H1 (cell line): ENCODE measurements around the gene FGF14. TPM values are rescaled to one million over a fixed set of nuclear protein-coding genes. Genes with fewer than 3 reads are reported as not detected.

Experiments
- CTCF ChIA-PET: fragments of 300-600 bp; sonication (Branson Sonifier 250); formaldehyde crosslinking; loops from one replicate; lab custom pipeline; 2021; ENCODE audit not compliant: partially characterized antibody; lab: Charles Lee
- POLR2A ChIA-PET: fragments of 300-600 bp; sonication (Branson Sonifier 250); formaldehyde crosslinking; loops from one replicate; lab custom pipeline; 2021; ENCODE audit warnings: inconsistent platforms; ENCODE audit not compliant: partially characterized antibody; lab: Charles Lee
- DNase-seq, 2 experiments: peaks; one replicate each; pipeline versions ENCODE4 v3.0.0 to v3.0.0-alpha.2; 2010 to 2022; ENCODE audit warnings: low spot score in 2 of 2, low read depth in 1 of 2, mixed read lengths in 1 of 2
- FAIRE-seq: peaks from 2 replicates; lab custom pipeline; 2011; peaks lifted over from hg19 to GRCh38; lab: Jason Lieb, UNC
- H2AFZ ChIP-seq: 2 replicates; pipeline ENCODE4 v1.8.1; 2012; ENCODE audit warnings: low read length, inconsistent platforms
- H2AK5ac ChIP-seq: 2 replicates; pipeline ENCODE4 v1.6.1; 2013; ENCODE audit warnings: low read depth, low read length
- H2BK120ac ChIP-seq: replicated peaks from 2 replicates; pipeline ENCODE3; 2013; ENCODE audit warnings: low read depth, low read length, inconsistent platforms
- H2BK12ac ChIP-seq: 2 replicates; pipeline ENCODE4 v1.6.1; 2013; ENCODE audit warnings: low read depth, low read length
- H2BK15ac ChIP-seq: 2 replicates; pipeline ENCODE4 v1.6.1; 2013; ENCODE audit warnings: low read length
- H2BK20ac ChIP-seq: 2 replicates; pipeline ENCODE4 v1.6.1; 2013; ENCODE audit warnings: low read length
- H2BK5ac ChIP-seq: 2 replicates; pipeline ENCODE4 v1.6.1; 2013; ENCODE audit warnings: low read depth, low read length
- H3K14ac ChIP-seq: 2 replicates; pipeline ENCODE4 v1.6.1; 2013; ENCODE audit warnings: inconsistent platforms; ENCODE audit not compliant: insufficient read length
- H3K18ac ChIP-seq: 2 replicates; pipeline ENCODE4 v1.6.1; 2013; ENCODE audit warnings: low read length; ENCODE audit errors: extremely low read depth
- H3K23ac ChIP-seq: 2 replicates; pipeline ENCODE4 v1.6.1; 2013; ENCODE audit warnings: inconsistent platforms; ENCODE audit not compliant: insufficient read length
- H3K23me2 ChIP-seq: 2 replicates; pipeline ENCODE4 v1.6.1; 2013; ENCODE audit warnings: low read depth, low read length
- H3K27ac ChIP-seq: 2 replicates; pipeline ENCODE4 v1.6.1; 2011; ENCODE audit warnings: low read depth, low read length, inconsistent platforms
- H3K27me3 ChIP-seq, 4 experiments: replicated peaks in 1 of 4; 1 replicate in 1 of 4; 2 replicates in 3 of 4; pipeline versions ENCODE4 v1.6.1 to v1.8.1; 2011 to 2013; ENCODE audit warnings: low read length in 3 of 4, mild to moderate bottlenecking in 3 of 4, inconsistent platforms in 2 of 4, mixed read lengths in 2 of 4, moderate library complexity in 1 of 4; ENCODE audit not compliant: control insufficient read depth in 3 of 4, insufficient read depth in 3 of 4; ENCODE audit errors: extremely low read depth in 1 of 4
- H3K36me3 ChIP-seq, 4 experiments: 2 replicates each; pipeline versions ENCODE4 v1.6.1 to v1.8.1; 2011 to 2013; ENCODE audit warnings: mild to moderate bottlenecking in 4 of 4, low read length in 3 of 4, moderate library complexity in 2 of 4, control low read depth in 1 of 4, inconsistent platforms in 1 of 4; ENCODE audit not compliant: insufficient read depth in 4 of 4, control insufficient read depth in 2 of 4
- H3K4ac ChIP-seq: replicated peaks from 2 replicates; pipeline ENCODE3; 2013; ENCODE audit warnings: low read length, low read depth, mixed read lengths, inconsistent platforms; ENCODE audit not compliant: insufficient read length
- H3K4me1 ChIP-seq, 4 experiments: replicated peaks in 1 of 4; 1 replicate in 1 of 4; 2 replicates in 3 of 4; pipeline versions ENCODE4 v1.6.1 to v1.8.1; 2011 to 2013; ENCODE audit warnings: low read length in 3 of 4, inconsistent platforms in 2 of 4, mixed read lengths in 1 of 4; ENCODE audit not compliant: insufficient read depth in 4 of 4, control insufficient read depth in 3 of 4
- H3K4me2 ChIP-seq, 2 experiments: 2 replicates each; pipeline versions ENCODE4 v1.6.1 to v1.8.1; 2011 to 2013; ENCODE audit warnings: low read depth in 2 of 2, low read length in 2 of 2, control low read depth in 1 of 2, inconsistent platforms in 1 of 2, mild to moderate bottlenecking in 1 of 2; ENCODE audit not compliant: insufficient read depth in 1 of 2
- H3K4me3 ChIP-seq, 4 experiments: fragments of 200-600, 300-600 bp in 1 of 4; sonication (generic), shearing (Covaris generic), sonication (Bioruptor Twin) in 1 of 4; 2 replicates each; pipeline versions ENCODE4 v1.5.1 to v1.8.1; 2011 to 2016; ENCODE audit warnings: low read length in 4 of 4, low read depth in 3 of 4, control low read depth in 2 of 4, inconsistent platforms in 2 of 4, mild to moderate bottlenecking in 2 of 4, mixed read lengths in 1 of 4, moderate library complexity in 1 of 4; ENCODE audit not compliant: insufficient read depth in 2 of 4; ENCODE audit errors: extremely low read depth in 1 of 4
- H3K56ac ChIP-seq: replicated peaks from 2 replicates; pipeline ENCODE3; 2013; ENCODE audit warnings: low read depth, mild to moderate bottlenecking, mixed read lengths, low read length, inconsistent platforms; ENCODE audit not compliant: insufficient read length
- H3K79me1 ChIP-seq: 2 replicates; pipeline ENCODE4 v1.6.1; 2013; ENCODE audit warnings: low read depth, low read length, control low read depth
- H3K79me2 ChIP-seq, 2 experiments: 2 replicates each; pipeline versions ENCODE4 v1.6.1 to v1.8.1; 2012 to 2013; ENCODE audit warnings: low read length in 2 of 2, mild to moderate bottlenecking in 2 of 2, inconsistent platforms in 1 of 2; ENCODE audit not compliant: insufficient read depth in 2 of 2, control insufficient read depth in 1 of 2
- H3K9ac ChIP-seq, 4 experiments: replicated peaks in 1 of 4; 1 replicate in 1 of 4; 2 replicates in 3 of 4; pipeline versions ENCODE4 v1.6.1 to v1.8.1; 2011 to 2013; ENCODE audit warnings: low read depth in 3 of 4, low read length in 3 of 4, control low read depth in 2 of 4, mild to moderate bottlenecking in 2 of 4, moderate library complexity in 2 of 4, inconsistent platforms in 1 of 4; ENCODE audit errors: extremely low read depth in 1 of 4
- H3K9me3 ChIP-seq, 2 experiments: 2 replicates each; pipeline versions ENCODE4 v1.6.1 to v1.8.1; 2012 to 2013; ENCODE audit warnings: mild to moderate bottlenecking in 2 of 2, moderate library complexity in 2 of 2, control low read depth in 1 of 2, inconsistent platforms in 1 of 2, low read depth in 1 of 2, low read length in 1 of 2, mixed read lengths in 1 of 2; ENCODE audit not compliant: insufficient read depth in 2 of 2
- H4K20me1 ChIP-seq, 2 experiments: replicated peaks in 1 of 2; 2 replicates each; pipeline versions ENCODE3 to v1.8.1; 2011 to 2013; ENCODE audit warnings: inconsistent platforms in 2 of 2, low read length in 2 of 2, mild to moderate bottlenecking in 1 of 2; ENCODE audit not compliant: insufficient read depth in 2 of 2, control insufficient read depth in 1 of 2
- H4K5ac ChIP-seq: 2 replicates; pipeline ENCODE4 v1.6.1; 2013; ENCODE audit warnings: low read length, low read depth, mixed read lengths, inconsistent platforms; ENCODE audit not compliant: insufficient read length
- H4K8ac ChIP-seq: 2 replicates; pipeline ENCODE4 v1.8.0; 2013; ENCODE audit warnings: mild to moderate bottlenecking, moderate library complexity, low read length, inconsistent platforms; ENCODE audit not compliant: insufficient read depth; ENCODE audit errors: extremely low read depth
- H4K91ac ChIP-seq: replicated peaks from 2 replicates; pipeline ENCODE3; 2013; ENCODE audit warnings: low read length, mixed read lengths, inconsistent platforms; ENCODE audit not compliant: insufficient read length
- CHD2 ChIP-seq: IDR thresholded peaks from 2 replicates; pipeline ENCODE4 v1.6.1; 2012; ENCODE audit warnings: low read length, improper control_type of control experiment
- CREB1 ChIP-seq: IDR thresholded peaks from 2 replicates; pipeline ENCODE4 v1.6.1; 2012; ENCODE audit warnings: inconsistent platforms
- E2F6 ChIP-seq: IDR thresholded peaks from 2 replicates; pipeline ENCODE4 v1.6.1; 2012; ENCODE audit warnings: inconsistent platforms
- GABPA ChIP-seq: IDR thresholded peaks from 2 replicates; pipeline ENCODE4 v1.6.1; 2011; ENCODE audit warnings: mild to moderate bottlenecking, low read length, moderate library complexity, borderline replicate concordance; ENCODE audit not compliant: insufficient read depth
- JUN ChIP-seq: IDR thresholded peaks from 2 replicates; pipeline ENCODE4 v1.6.1; 2011; ENCODE audit warnings: low read depth, mild to moderate bottlenecking, improper control_type of control experiment, low read length
- KDM1A ChIP-seq: fragments of 200-600, 300-600 bp; sonication (generic); IDR thresholded peaks from 2 replicates; pipeline ENCODE4 v1.7.1; 2016; ENCODE audit warnings: mild to moderate bottlenecking, low read length, borderline replicate concordance
- POLR2A ChIP-seq, 2 experiments: IDR thresholded peaks; 1 replicate in 1 of 2; 2 replicates in 1 of 2; pipeline ENCODE4 v1.6.1; 2011; ENCODE audit warnings: low read depth in 2 of 2, low read length in 2 of 2, mild to moderate bottlenecking in 2 of 2; ENCODE audit errors: control extremely low read depth in 1 of 2
- POU5F1 ChIP-seq: IDR thresholded peaks from 2 replicates; pipeline ENCODE4 v1.6.1; 2011; ENCODE audit warnings: low read depth, mild to moderate bottlenecking, low read length, moderate library complexity
- RBBP5 ChIP-seq: IDR thresholded peaks from 2 replicates; pipeline ENCODE4 v1.7.1; 2012; ENCODE audit warnings: low read depth, mild to moderate bottlenecking, inconsistent platforms, low read length, moderate library complexity, borderline replicate concordance
- RNF2 ChIP-seq: fragments of 200-900, 300-1000 bp; sonication (generic); IDR thresholded peaks from 2 replicates; pipeline ENCODE4 v1.7.1; 2016; ENCODE audit warnings: borderline replicate concordance, low read depth, mild to moderate bottlenecking, antibody characterized with exemption, low read length; ENCODE audit not compliant: poor library complexity, severe bottlenecking; ENCODE audit errors: missing control alignments
- SIN3A ChIP-seq, 2 experiments: IDR thresholded peaks in 1 of 2; conservative IDR thresholded peaks in 1 of 2; 2 replicates each; pipeline ENCODE4 v1.6.1; 2011 to 2012; ENCODE audit warnings: low read length in 2 of 2, improper control_type of control experiment in 1 of 2, low read depth in 1 of 2, mild to moderate bottlenecking in 1 of 2
- ZNF274 ChIP-seq: IDR thresholded peaks from 2 replicates; pipeline ENCODE4 v1.7.0; 2012; ENCODE audit warnings: low read length, borderline replicate concordance; ENCODE audit errors: extremely low read depth
- WGBS, 2 experiments: shearing (Covaris generic) in 1 of 2; methylation state at CpG; one replicate each; pipeline versions ENCODE4 v1.1.6 to v1.1.7; 2013 to 2015; ENCODE audit warnings: low lambda C conversion rate in 2 of 2, mixed read lengths in 2 of 2, inconsistent platforms in 1 of 2, low coverage in 1 of 2, missing lambda C conversion rate in 1 of 2; ENCODE audit not compliant: insufficient replicate concordance in 2 of 2, insufficient coverage in 1 of 2, insufficient read length in 1 of 2; ENCODE audit errors: extremely low coverage in 1 of 2, missing lambda C conversion rate in 1 of 2; 5-methylcytosine and 5-hydroxymethylcytosine counted together
- polyA plus RNA-seq, 7 experiments: library from polyadenylated mRNA; depleted of rRNA in 3 of 7; stranded (reverse) in 5 of 7; unstranded in 2 of 7; fragments of >200 nt in 5 of 7; fragments of 200-250 nt in 2 of 7; gene quantifications; 1 replicate in 5 of 7; 2 replicates in 1 of 7; 4 replicates in 1 of 7; pipeline versions ENCODE4 v1.2.1 to v1.2.3, GENCODE V29; 2011 to 2013; ENCODE audit warnings: missing spikeins in 2 of 7, mixed read lengths in 2 of 7
- total RNA-seq: library from RNA; stranded (reverse); fragmentation: NEBNext Ultra II Directional; extraction: Animal tissue kit (Norgen Biotek cat#: 25700); gene quantifications from 2 replicates; pipeline ENCODE4 v1.2.1, GENCODE V29; 2021

The FGF14 gene
- total and polyA plus RNA-seq, 2 of the 8 experiments (the other 6 are each of a cell fraction or from before 2014, with no cell fraction given): 0.05 to 0.58 TPM

- H3K56ac ChIP-seq: no peak overlapping the region
- H4K20me1 ChIP-seq: no peaks in the 10 kb centered on the region
- H3K79me2 ChIP-seq: no peaks in the 10 kb centered on the region
- H2BK5ac ChIP-seq: 0 out of 2 replicates have a peak overlapping the region, but pooled peaks have one; percentile 50
- ChIA-PET CTCF (interaction anchor here (0.8 to 2.2 kb wide), 9 partner anchors 12 to 406 kb away, joined by 3 to 8 read pairs (median 5); no protein-coding TSS in a partner anchor), POLR2A (interaction anchor here (0.6 to 1.0 kb wide), 4 partner anchors 55 to 259 kb away, joined by 3 to 6 read pairs (median 3); partner anchors contain the start of gene TPP2)
- no peak overlapping the region for H2AK5ac ChIP-seq
- 0 out of 2 replicates have a peak overlapping the region, but pooled peaks have one; percentile 48 for H2AFZ ChIP-seq
- H3K18ac ChIP-seq: no peak overlapping the region
- H3K9me3 ChIP-seq: no peaks in the 10 kb centered on the region
- H3K23ac ChIP-seq: no peak overlapping the region
- peak overlapping the region; percentile 90 to 94 (median 93); a peak in 6 of 7 replicates for H3K9ac ChIP-seq
- FAIRE-seq (no peak), DNase-seq (no peak)
- H4K8ac ChIP-seq: no peak overlapping the region
- no peak overlapping the region for H2BK20ac ChIP-seq
- no peak overlapping the region for H3K14ac ChIP-seq
- peak overlapping the region; percentile 77 for H3K4me2 ChIP-seq
- H4K5ac ChIP-seq: no peak overlapping the region
- WGBS, 2 experiments: 78% methylated on average over 10 of the region's 10 CpGs; no CpG with 5 or more reads in 1 of the 2 experiments
- H3K23me2 ChIP-seq: peaks cover 7% of the 10 kb centered on the region; the same call in 1 of the 2 replicates
- H2BK12ac ChIP-seq: no peak overlapping the region
- no peaks in the 10 kb centered on the region for H3K79me1 ChIP-seq
- H3K4me1 ChIP-seq: peaks cover 0 to 3% (median 2%) of the 10 kb centered on the region in 4 experiments; a peak in 5 of 7 replicates
- peak overlapping the region; percentile 91 for H3K27ac ChIP-seq
- H2BK15ac ChIP-seq: no peak overlapping the region
- H3K27me3 ChIP-seq: peaks cover 2 to 14% (median 8%) of the 10 kb centered on the region in 4 experiments
- H3K4ac ChIP-seq: no peak overlapping the region
- no peak overlapping the region for H4K91ac ChIP-seq
- H2BK120ac ChIP-seq: no peak overlapping the region
- peak overlapping the region; percentile 75 to 93 (median 84) for H3K4me3 ChIP-seq
- no peaks in the 10 kb centered on the region for H3K36me3 ChIP-seq
- TF ChIP-seq ZNF274: no peak
- no peak for TF ChIP-seq E2F6
- no peak for TF ChIP-seq POLR2A (IDR thresholded peaks at IDR 0.05; ENCODE audit: control extremely low read depth in 1 of 2, low read depth in 2 of 2, low read length in 2 of 2)
- TF ChIP-seq SIN3A (conservative IDR thresholded peaks at IDR 0.05 in 1 of 2, IDR thresholded peaks at IDR 0.05 in 1 of 2; ENCODE audit: low read depth in 1 of 2, low read length in 2 of 2): no peak
- TF ChIP-seq GABPA: no peak
- TF ChIP-seq RBBP5: no peak
- no peak for TF ChIP-seq CREB1
- no peak for TF ChIP-seq KDM1A
- no peak for TF ChIP-seq JUN
- TF ChIP-seq CHD2: no peak
- no peak for TF ChIP-seq RNF2
- no peak for TF ChIP-seq POU5F1
These were observed 6.7 kb downstream of the FGF14 start for GRCh38 chr13:102395174-102395573.
